Ascending aorta (tissue), 2 donors: ENCODE measurements around the gene GCDH. TPM values are rescaled to one million over a fixed set of nuclear protein-coding genes. Genes with fewer than 3 reads are reported as not detected.

ENCODE experiments used
- DNase-seq, 2 donors: peaks; one replicate each; pipeline ENCODE4 v3.0.0-alpha.2; 2019; ENCODE audit warnings: low spot score in 2 of 2
- H3K27ac ChIP-seq, 2 donors: fragments of 200-600 bp; sonication (generic); one replicate each; pipeline ENCODE4 v1.5.1; 2016 to 2017; ENCODE audit warnings: mild to moderate bottlenecking in 1 of 2
- H3K27me3 ChIP-seq: fragments of 200-600 bp; sonication (generic); one replicate; pipeline ENCODE4 v1.5.1; 2017
- H3K36me3 ChIP-seq, 2 donors: fragments of 200-600 bp; sonication (generic); one replicate each; pipeline ENCODE4 v1.5.1; 2016
- H3K4me1 ChIP-seq, 2 donors: fragments of 200-600 bp; sonication (generic); one replicate each; pipeline ENCODE4 v1.5.1; 2016 to 2017; ENCODE audit warnings: mild to moderate bottlenecking in 1 of 2
- H3K4me3 ChIP-seq, 2 donors: fragments of 200-600 bp; sonication (generic); one replicate each; pipeline ENCODE4 v1.5.1; 2016 to 2017; ENCODE audit warnings: mild to moderate bottlenecking in 1 of 2
- H3K9me3 ChIP-seq, 2 donors: fragments of 200-600 bp; sonication (generic); one replicate each; pipeline ENCODE4 v1.5.1; 2016
- intact Hi-C: fragments of 100-400 bp; cut with DNase I; formaldehyde crosslinking; loops from one replicate; pipeline ENCODE4 v1.15.1; 2023
- total RNA-seq: library from RNA; depleted of rRNA; stranded (reverse); fragments of >200 nt; gene quantifications from one replicate; pipeline ENCODE4 v1.1.0, GENCODE V29; 2016
- TF ChIP-seq, protein P1 (sequence below), 3 experiments: fragments of 200-600 bp in 2 of 3; fragments of 450-650 bp in 1 of 3; sonication (generic) in 2 of 3; IDR thresholded peaks; one replicate each; pipeline ENCODE4 v1.5.1; 2016 to 2019; ENCODE audit warnings: antibody characterized with exemption in 3 of 3, mild to moderate bottlenecking in 1 of 3, moderate library complexity in 1 of 3

Gene GCDH
- total RNA-seq, 1 donor from 2014 or later = 20.6 TPM

DNA sequence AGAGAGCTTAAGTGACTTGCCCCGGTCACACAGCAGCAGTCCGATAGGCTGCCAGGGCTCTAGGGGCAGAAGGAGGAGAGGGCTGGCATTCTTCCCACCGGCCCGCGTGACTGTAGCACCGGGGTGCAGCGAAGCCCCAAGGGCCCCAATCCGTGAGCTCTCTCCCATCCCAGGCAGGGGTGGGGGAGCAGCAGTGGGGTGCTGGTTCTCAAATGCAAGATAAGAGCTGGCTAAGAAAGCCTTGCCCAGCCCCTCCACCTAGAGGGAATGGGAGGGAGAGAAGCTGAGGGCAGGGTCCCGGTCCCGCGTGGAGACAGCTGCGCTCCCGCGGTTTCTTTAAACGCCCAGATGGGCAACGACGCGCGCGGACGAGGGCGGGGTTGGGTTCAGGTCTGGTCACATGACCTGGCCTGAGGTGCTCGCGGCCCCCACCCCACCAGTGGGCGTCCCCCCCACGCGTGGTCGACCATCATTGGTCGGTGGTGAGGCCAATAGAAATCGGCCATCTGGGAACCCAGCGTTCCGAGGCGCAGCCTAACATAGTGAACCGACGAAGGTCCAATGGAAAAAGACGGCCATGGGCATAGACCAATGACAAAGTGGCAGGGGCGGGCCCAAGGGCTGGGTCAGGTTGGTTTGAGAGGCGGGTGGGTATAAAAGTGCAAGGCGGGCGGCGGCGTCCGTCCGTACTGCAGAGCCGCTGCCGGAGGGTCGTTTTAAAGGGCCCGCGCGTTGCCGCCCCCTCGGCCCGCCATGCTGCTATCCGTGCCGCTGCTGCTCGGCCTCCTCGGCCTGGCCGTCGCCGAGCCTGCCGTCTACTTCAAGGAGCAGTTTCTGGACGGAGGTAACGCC is 47.2 kb downstream of the GCDH start, which contains the start of gene CALR:
TSS of gene CALR (plus strand) at position 683 of the 852 bp plus-strand sequence. CDS start at position 754, 71 bp downstream.
- peak; percentile 100 for DNase-seq
- Histone ChIP-seq H3K9me3 (no peaks in the 10 kb centered on the region), H3K36me3 (peaks cover 28 to 35% of the 10 kb centered on the region in 2 donors), H3K27me3 (no peaks in the 10 kb centered on the region), H3K27ac (peak within 1 kb of the TSS; percentile 89 to 95), H3K4me1 (peaks cover 15 to 38% of the 10 kb centered on the region in 2 donors), H3K4me3 (peak within 1 kb of the TSS; percentile 92 to 98)
- TF ChIP-seq, protein P1, sequence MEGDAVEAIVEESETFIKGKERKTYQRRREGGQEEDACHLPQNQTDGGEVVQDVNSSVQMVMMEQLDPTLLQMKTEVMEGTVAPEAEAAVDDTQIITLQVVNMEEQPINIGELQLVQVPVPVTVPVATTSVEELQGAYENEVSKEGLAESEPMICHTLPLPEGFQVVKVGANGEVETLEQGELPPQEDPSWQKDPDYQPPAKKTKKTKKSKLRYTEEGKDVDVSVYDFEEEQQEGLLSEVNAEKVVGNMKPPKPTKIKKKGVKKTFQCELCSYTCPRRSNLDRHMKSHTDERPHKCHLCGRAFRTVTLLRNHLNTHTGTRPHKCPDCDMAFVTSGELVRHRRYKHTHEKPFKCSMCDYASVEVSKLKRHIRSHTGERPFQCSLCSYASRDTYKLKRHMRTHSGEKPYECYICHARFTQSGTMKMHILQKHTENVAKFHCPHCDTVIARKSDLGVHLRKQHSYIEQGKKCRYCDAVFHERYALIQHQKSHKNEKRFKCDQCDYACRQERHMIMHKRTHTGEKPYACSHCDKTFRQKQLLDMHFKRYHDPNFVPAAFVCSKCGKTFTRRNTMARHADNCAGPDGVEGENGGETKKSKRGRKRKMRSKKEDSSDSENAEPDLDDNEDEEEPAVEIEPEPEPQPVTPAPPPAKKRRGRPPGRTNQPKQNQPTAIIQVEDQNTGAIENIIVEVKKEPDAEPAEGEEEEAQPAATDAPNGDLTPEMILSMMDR (IDR thresholded peaks at IDR 0.05) = no peak
- intact Hi-C loops = loop anchor here (5.0 to 10.0 kb wide), 2 partner anchors 46 to 1067 kb away; partner anchors contain the start of genes GCDH and RFX1

DNA sequence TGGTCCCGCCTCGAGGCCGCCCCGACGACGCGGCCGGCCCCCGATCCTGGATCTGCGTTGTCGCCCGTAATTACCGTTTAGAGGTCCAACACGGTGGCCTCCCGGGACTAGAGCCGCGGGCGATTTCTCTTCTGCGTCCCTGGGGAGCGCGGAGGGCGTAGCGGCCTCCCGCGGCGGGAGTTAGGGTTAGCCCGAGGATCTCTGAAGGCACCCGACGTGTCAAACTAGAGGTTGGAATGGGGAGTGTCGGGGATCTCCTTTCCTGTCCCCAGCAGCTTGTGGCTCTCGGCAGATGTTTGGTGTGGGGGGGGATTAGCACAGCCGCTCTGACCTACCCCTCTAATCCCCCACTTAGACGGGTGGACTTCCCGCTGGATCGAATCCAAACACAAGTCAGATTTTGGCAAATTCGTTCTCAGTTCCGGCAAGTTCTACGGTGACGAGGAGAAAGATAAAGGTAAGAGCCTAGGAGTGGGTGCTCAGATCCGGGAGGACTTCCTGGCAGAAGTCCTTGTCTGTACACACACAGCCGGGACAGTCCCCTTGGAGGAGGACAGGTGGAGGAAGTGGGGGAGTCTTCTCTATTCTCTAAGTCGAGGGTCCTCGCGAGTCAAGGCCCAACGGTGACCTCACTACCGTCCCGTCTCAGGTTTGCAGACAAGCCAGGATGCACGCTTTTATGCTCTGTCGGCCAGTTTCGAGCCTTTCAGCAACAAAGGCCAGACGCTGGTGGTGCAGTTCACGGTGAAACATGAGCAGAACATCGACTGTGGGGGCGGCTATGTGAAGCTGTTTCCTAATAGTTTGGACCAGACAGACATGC is 48.0 kb downstream of the GCDH start:
- DNase-seq = no peak
- TF ChIP-seq, protein P1 (IDR thresholded peaks at IDR 0.05) = peak in 2 of 3 experiments; percentile 22 to 54
- H3K4me1 ChIP-seq = peaks cover 15 to 41% of the 10 kb centered on the region in 2 donors
- peaks cover 36 to 43% of the 10 kb centered on the region in 2 donors for H3K36me3 ChIP-seq
- peak overlapping the region; percentile 89 to 95 for H3K27ac ChIP-seq
- H3K9me3 ChIP-seq = no peaks in the 10 kb centered on the region
- intact Hi-C loops = loop anchor here (5.0 to 10.0 kb wide), 2 partner anchors 47 to 1066 kb away; partner anchors contain the start of genes GCDH and RFX1
- peak overlapping the region; percentile 92 to 98 for H3K4me3 ChIP-seq
- no peaks in the 10 kb centered on the region for H3K27me3 ChIP-seq

DNA sequence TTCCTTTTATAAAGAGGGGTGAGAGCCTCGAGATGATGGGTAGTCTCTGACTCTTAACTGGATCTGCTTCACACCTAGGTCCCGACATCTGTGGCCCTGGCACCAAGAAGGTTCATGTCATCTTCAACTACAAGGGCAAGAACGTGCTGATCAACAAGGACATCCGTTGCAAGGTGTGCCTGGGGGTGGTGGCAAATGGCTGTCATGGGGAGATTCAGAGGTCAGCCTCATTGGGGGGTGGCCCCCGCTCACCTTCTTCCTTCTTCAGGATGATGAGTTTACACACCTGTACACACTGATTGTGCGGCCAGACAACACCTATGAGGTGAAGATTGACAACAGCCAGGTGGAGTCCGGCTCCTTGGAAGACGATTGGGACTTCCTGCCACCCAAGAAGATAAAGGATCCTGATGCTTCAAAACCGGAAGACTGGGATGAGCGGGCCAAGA is 49.0 kb downstream of the GCDH start:
- no peak for DNase-seq
- TF ChIP-seq, protein P1 (IDR thresholded peaks at IDR 0.05) = no peak
- intact Hi-C loops = loop anchor here (5.0 to 10.0 kb wide), 2 partner anchors 48 to 1065 kb away; partner anchors contain the start of genes GCDH and RFX1
- peak overlapping the region; percentile 92 to 98 for H3K4me3 ChIP-seq
- H3K36me3 ChIP-seq = peaks cover 44 to 54% of the 10 kb centered on the region in 2 donors
- no peaks in the 10 kb centered on the region for H3K27me3 ChIP-seq
- no peaks in the 10 kb centered on the region for H3K9me3 ChIP-seq
- H3K4me1 ChIP-seq = peaks cover 15 to 41% of the 10 kb centered on the region in 2 donors
- H3K27ac ChIP-seq = peak overlapping the region; percentile 25 to 95

DNA sequence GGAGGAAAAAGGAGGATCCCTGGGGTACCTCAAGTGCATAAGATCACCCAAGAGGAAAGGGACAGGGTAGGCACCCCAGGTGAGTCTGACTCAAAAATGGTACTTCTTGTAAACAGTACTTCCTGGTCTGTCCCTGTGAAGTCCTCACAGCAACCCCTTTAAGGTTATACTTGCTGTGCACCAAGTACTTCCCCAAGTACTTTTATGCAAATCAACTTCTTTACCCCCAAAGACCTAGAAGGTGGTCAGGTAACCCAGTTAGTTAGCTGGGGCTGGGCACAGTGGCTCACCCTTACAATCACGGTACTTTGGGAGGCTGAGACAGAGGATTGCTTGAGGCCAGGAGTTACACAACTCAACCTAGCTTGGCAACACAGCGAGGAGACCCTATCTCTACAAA is 49.9 kb downstream of the GCDH start:
- peaks cover 15 to 41% of the 10 kb centered on the region in 2 donors for H3K4me1 ChIP-seq
- peaks cover 44 to 55% of the 10 kb centered on the region in 2 donors for H3K36me3 ChIP-seq
- no peak for DNase-seq
- peak overlapping the region in 1 of 2 donors; percentile 95 for H3K27ac ChIP-seq
- H3K27me3 ChIP-seq = no peaks in the 10 kb centered on the region
- TF ChIP-seq, protein P1 (IDR thresholded peaks at IDR 0.05) = no peak
- H3K9me3 ChIP-seq = no peaks in the 10 kb centered on the region
- intact Hi-C loops = no loop called here
- peak overlapping the region; percentile 92 to 98 for H3K4me3 ChIP-seq

DNA sequence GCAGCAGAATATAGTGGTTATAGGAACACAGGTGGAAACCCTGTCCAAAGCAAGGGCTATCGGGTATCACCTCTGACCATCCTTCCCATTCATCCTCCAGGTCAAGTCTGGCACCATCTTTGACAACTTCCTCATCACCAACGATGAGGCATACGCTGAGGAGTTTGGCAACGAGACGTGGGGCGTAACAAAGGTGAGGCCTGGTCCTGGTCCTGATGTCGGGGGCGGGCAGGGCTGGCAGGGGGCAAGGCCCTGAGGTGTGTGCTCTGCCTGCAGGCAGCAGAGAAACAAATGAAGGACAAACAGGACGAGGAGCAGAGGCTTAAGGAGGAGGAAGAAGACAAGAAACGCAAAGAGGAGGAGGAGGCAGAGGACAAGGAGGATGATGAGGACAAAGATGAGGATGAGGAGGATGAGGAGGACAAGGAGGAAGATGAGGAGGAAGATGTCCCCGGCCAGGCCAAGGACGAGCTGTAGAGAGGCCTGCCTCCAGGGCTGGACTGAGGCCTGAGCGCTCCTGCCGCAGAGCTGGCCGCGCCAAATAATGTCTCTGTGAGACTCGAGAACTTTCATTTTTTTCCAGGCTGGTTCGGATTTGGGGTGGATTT is 52.6 kb downstream of the GCDH start:
- H3K9me3 ChIP-seq = no peaks in the 10 kb centered on the region
- peaks cover 22 to 42% of the 10 kb centered on the region in 2 donors for H3K4me1 ChIP-seq
- no peak for DNase-seq
- peaks cover 55 to 63% of the 10 kb centered on the region in 2 donors for H3K36me3 ChIP-seq
- intact Hi-C loops = no loop called here
- H3K27me3 ChIP-seq = no peaks in the 10 kb centered on the region
- peak overlapping the region; percentile 27 to 34 for H3K27ac ChIP-seq
- TF ChIP-seq, protein P1 (IDR thresholded peaks at IDR 0.05) = no peak
- H3K4me3 ChIP-seq = no peak overlapping the region
